WERI-Rb-1 (cell line): Measurements from ENCODE around the gene BTF3.

Experiments
- DNase-seq: peaks from one replicate; pipeline ENCODE4 v3.0.0-alpha.2; 2020
- H3K27ac ChIP-seq: fragments of 250-450 bp; sonication (Bioruptor Pico); 2 replicates; pipeline ENCODE4 v1.5.1; 2020; ENCODE audit warnings: mild to moderate bottlenecking, moderate library complexity
- H3K27me3 ChIP-seq: fragments of 250-450 bp; sonication (Bioruptor Pico); 2 replicates; pipeline ENCODE4 v1.5.1; 2021; ENCODE audit warnings: mild to moderate bottlenecking, low read depth, moderate library complexity; ENCODE audit not compliant: insufficient read depth, severe bottlenecking
- H3K36me3 ChIP-seq: fragments of 250-450 bp; sonication (Bioruptor Pico); 2 replicates; pipeline ENCODE4 v1.5.1; 2020; ENCODE audit warnings: mild to moderate bottlenecking, moderate library complexity
- H3K4me3 ChIP-seq: 2 replicates; pipeline ENCODE4 v1.5.1; 2011; ENCODE audit warnings: low read depth, mild to moderate bottlenecking, control low read depth, low read length
- H3K9me3 ChIP-seq: fragments of 250-450 bp; sonication (Bioruptor Pico); 2 replicates; pipeline ENCODE4 v1.5.1; 2021; ENCODE audit warnings: mild to moderate bottlenecking, moderate library complexity; ENCODE audit not compliant: severe bottlenecking
- TF ChIP-seq, protein P1 (sequence below): IDR thresholded peaks from 2 replicates; pipeline ENCODE4 v1.5.1; 2011; ENCODE audit warnings: low read depth, mild to moderate bottlenecking, control low read depth, inconsistent platforms, low read length

The BTF3 gene

GRCh38 chr5:73545403-73545779 is 47.1 kb downstream of the BTF3 start:
- TF ChIP-seq, protein P1, sequence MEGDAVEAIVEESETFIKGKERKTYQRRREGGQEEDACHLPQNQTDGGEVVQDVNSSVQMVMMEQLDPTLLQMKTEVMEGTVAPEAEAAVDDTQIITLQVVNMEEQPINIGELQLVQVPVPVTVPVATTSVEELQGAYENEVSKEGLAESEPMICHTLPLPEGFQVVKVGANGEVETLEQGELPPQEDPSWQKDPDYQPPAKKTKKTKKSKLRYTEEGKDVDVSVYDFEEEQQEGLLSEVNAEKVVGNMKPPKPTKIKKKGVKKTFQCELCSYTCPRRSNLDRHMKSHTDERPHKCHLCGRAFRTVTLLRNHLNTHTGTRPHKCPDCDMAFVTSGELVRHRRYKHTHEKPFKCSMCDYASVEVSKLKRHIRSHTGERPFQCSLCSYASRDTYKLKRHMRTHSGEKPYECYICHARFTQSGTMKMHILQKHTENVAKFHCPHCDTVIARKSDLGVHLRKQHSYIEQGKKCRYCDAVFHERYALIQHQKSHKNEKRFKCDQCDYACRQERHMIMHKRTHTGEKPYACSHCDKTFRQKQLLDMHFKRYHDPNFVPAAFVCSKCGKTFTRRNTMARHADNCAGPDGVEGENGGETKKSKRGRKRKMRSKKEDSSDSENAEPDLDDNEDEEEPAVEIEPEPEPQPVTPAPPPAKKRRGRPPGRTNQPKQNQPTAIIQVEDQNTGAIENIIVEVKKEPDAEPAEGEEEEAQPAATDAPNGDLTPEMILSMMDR = no peak
- Histone ChIP-seq H3K9me3 (no peaks in the 10 kb centered on the region), H3K27ac (no peak overlapping the region), H3K36me3 (no peaks in the 10 kb centered on the region), H3K27me3 (no peaks in the 10 kb centered on the region), H3K4me3 (no peak overlapping the region)
- no peak for DNase-seq

DNA sequence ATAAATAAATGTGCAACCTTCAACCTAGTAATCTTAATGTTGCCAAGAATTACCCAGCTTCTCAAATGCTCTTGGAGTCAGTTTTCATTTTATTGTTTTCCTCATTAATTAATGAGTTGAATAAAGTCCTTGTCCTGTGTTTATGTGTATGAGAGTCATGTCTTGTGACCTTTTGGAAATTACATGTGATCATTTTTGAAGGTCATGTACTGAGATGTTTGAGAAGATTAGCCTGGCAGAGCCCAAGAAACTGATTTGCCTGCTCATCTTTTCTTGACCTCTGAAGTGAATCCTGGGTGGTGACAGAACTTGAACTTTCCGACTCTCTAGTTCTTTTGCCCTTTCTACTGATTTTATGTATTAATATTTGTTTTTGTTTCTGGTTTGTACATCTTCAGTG is 51.8 kb downstream of the BTF3 start:
- Histone ChIP-seq H3K4me3 (no peak overlapping the region), H3K27me3 (no peaks in the 10 kb centered on the region), H3K9me3 (no peaks in the 10 kb centered on the region), H3K27ac (no peak overlapping the region), H3K36me3 (peaks cover 10% of the 10 kb centered on the region)
- TF ChIP-seq, protein P1 = no peak
- DNase-seq = no peak

GRCh38 chr5:73552642-73553041 is 54.4 kb downstream of the BTF3 start:
- TF ChIP-seq, protein P1 = no peak
- peaks cover 22% of the 10 kb centered on the region for H3K36me3 ChIP-seq
- no peak overlapping the region for H3K4me3 ChIP-seq
- no peaks in the 10 kb centered on the region for H3K9me3 ChIP-seq
- no peak for DNase-seq
- no peaks in the 10 kb centered on the region for H3K27me3 ChIP-seq
- H3K27ac ChIP-seq = no peak overlapping the region
